ENCODE results near the gene SNHG17. TPM values are rescaled to one million over a fixed set of nuclear protein-coding genes. Genes with fewer than 3 reads are reported as not detected.
"Not testable (repeated sequence)": the region's sequence is repeated elsewhere in the genome, so short reads cannot be mapped to it uniquely, and the experiment has no call there.

The SNHG17 gene
- total RNA-seq, 4 donors from 2014 or later, result 45.6 to 72.5 (median 57.9) TPM

DNA sequence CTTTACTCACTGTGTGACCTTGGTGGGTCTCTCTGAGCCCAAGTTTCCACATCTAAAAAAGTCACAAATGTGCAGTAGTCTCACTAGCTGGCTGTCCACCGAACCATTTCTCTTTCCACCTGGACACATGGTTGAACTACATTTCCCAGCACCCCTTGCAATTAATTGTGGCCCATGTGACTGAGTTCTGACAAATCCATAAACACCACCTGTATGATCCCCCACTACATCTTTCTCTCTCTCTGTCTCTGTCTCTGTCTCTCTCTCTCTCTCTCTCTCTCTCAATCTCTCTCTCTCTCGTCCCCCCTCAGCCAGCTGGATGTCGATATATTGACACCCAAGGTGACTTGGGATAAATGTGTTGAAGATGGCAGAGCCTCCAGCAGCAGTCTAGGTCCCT, 42.8 kb downstream of the SNHG17 start:
- Histone ChIP-seq H3K4me1 (no peaks in the 10 kb centered on the region), H3K9me3 (no peaks in the 10 kb centered on the region), H3K36me3 (no peaks in the 10 kb centered on the region), H3K4me3 (no peak overlapping the region), H3K27ac (no peak overlapping the region), H3K27me3 (peaks cover 6% of the 10 kb centered on the region)
- DNase-seq (ENCODE audit: low spot score in 2 of 2), result no peak
- TF ChIP-seq POLR2AphosphoS5 (IDR thresholded peaks at IDR 0.05), result no peak
- no peak for TF ChIP-seq EP300 (IDR thresholded peaks at IDR 0.05)
- no peak for TF ChIP-seq POLR2A (IDR thresholded peaks at IDR 0.05)
- TF ChIP-seq, protein P1, sequence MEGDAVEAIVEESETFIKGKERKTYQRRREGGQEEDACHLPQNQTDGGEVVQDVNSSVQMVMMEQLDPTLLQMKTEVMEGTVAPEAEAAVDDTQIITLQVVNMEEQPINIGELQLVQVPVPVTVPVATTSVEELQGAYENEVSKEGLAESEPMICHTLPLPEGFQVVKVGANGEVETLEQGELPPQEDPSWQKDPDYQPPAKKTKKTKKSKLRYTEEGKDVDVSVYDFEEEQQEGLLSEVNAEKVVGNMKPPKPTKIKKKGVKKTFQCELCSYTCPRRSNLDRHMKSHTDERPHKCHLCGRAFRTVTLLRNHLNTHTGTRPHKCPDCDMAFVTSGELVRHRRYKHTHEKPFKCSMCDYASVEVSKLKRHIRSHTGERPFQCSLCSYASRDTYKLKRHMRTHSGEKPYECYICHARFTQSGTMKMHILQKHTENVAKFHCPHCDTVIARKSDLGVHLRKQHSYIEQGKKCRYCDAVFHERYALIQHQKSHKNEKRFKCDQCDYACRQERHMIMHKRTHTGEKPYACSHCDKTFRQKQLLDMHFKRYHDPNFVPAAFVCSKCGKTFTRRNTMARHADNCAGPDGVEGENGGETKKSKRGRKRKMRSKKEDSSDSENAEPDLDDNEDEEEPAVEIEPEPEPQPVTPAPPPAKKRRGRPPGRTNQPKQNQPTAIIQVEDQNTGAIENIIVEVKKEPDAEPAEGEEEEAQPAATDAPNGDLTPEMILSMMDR (IDR thresholded peaks at IDR 0.05), result no peak
- 70% methylated on average over 3 of the region's 3 CpGs for WGBS

DNA sequence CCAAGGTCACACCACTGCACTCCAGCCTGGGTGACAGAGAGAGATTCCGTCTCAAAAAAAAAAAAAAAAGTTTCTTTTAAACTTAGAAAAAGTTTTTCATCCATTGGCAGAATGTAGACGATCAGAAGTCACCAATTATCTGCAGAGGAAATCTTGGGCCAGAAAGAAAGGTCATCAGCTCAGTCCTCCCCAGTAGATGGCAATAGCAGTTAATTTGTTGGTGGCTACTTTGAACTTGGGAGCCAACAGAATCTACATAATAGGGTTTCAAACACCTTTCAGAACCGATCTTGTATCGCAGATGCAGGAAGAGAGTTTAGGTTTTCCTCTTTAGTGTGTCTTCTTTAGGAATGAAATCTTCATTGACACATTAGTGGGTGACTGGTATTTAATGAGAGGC, 47.2 kb downstream of the SNHG17 start:
- 74% methylated on average over 4 of the region's 4 CpGs for WGBS
- Histone ChIP-seq H3K4me3 (no peak overlapping the region), H3K9me3 (no peaks in the 10 kb centered on the region), H3K27ac (no peak overlapping the region), H3K27me3 (peaks cover under 1% of the 10 kb centered on the region), H3K36me3 (no peaks in the 10 kb centered on the region), H3K4me1 (no peaks in the 10 kb centered on the region)
- TF ChIP-seq POLR2AphosphoS5 (IDR thresholded peaks at IDR 0.05) (no peak), POLR2A (IDR thresholded peaks at IDR 0.05) (no peak), EP300 (IDR thresholded peaks at IDR 0.05) (no peak)
- TF ChIP-seq, protein P1 (IDR thresholded peaks at IDR 0.05), result no peak
- DNase-seq (ENCODE audit: low spot score in 2 of 2), result no peak

DNA sequence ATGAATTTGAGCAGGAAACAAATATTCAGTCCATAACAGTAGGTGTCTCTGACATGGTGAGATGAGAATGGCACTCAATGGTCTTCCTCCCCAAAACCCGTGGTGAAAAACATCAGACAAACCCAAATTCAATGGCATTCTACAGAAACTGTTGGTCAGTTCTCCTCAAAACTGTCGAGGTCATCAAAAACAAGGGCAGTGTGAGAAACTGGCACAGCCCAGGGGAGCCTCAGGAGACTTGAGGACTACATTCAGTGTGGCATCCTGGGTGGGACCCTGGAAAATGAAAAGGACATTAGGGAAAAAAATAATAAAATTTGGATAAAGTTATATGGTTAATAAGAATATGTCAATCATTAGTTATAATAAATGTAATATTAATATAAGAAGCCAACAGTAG, 48.3 kb downstream of the SNHG17 start:
- Histone ChIP-seq H3K4me3 (no peak overlapping the region), H3K27ac (no peak overlapping the region), H3K36me3 (no peaks in the 10 kb centered on the region), H3K27me3 (no peaks in the 10 kb centered on the region), H3K4me1 (no peaks in the 10 kb centered on the region), H3K9me3 (no peaks in the 10 kb centered on the region)
- 79% methylated on average over 2 of the region's 2 CpGs for WGBS
- peak in 1 of 2 donors; percentile 71 for DNase-seq (ENCODE audit: low spot score in 2 of 2)
- TF ChIP-seq POLR2A (IDR thresholded peaks at IDR 0.05) (no peak), EP300 (IDR thresholded peaks at IDR 0.05) (no peak), POLR2AphosphoS5 (IDR thresholded peaks at IDR 0.05) (no peak)
- TF ChIP-seq, protein P1 (IDR thresholded peaks at IDR 0.05), result no peak

DNA sequence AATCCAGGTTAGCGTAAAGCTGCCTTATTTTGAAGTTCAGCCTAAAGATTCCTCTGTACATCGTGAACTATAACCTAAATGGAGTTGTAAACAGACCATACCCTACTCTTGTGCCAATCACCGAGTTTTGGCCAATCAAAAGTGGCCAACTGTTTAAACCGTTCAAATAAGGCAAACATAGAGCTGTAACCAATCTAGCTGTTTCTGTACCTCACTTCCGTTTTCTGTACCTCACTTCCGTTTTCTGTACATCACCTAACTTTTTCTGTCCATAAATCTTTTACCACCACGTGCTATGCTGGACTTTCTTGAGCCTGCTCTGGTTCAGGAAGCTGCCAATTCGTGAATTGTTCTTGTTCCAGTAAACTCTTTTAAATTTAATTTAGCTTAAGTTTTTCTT, 49.1 kb downstream of the SNHG17 start:
- WGBS, result 75% methylated on average over 8 of the region's 8 CpGs
- DNase-seq (ENCODE audit: low spot score in 2 of 2), result no peak
- no peak for TF ChIP-seq POLR2AphosphoS5 (IDR thresholded peaks at IDR 0.05)
- TF ChIP-seq, protein P1 (IDR thresholded peaks at IDR 0.05), result no peak
- no peak for TF ChIP-seq EP300 (IDR thresholded peaks at IDR 0.05)
- no peak for TF ChIP-seq POLR2A (IDR thresholded peaks at IDR 0.05)

DNA sequence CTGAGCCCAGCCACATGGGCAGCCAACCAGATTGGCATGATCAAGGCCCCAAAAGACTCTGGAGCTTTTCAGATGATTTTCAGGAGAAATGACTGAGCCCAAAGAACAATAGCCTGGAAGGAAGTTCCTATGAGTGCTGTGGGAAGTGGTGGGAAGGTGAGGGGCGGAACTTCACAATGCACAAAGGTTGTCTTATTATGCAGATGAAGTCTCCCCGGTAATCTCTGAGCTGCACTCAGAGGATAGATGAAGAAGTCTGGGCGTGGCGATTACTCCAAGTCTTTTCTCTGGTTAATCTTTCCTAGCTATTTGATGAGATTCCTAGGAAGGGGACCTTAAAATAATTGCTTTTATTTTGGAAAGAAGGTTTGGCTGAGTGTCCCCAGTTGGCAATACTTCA, 52.0 kb downstream of the SNHG17 start:
- no peak for DNase-seq (ENCODE audit: low spot score in 2 of 2)
- no peaks in the 10 kb centered on the region for H3K9me3 ChIP-seq
- H3K27me3 ChIP-seq, result peaks cover 6% of the 10 kb centered on the region
- WGBS, result 86% methylated on average over 4 of the region's 4 CpGs
- TF ChIP-seq, protein P1 (IDR thresholded peaks at IDR 0.05), result no peak
- no peak for TF ChIP-seq POLR2A (IDR thresholded peaks at IDR 0.05)
- no peak for TF ChIP-seq POLR2AphosphoS5 (IDR thresholded peaks at IDR 0.05)
- no peak for TF ChIP-seq EP300 (IDR thresholded peaks at IDR 0.05)
- no peak overlapping the region for H3K27ac ChIP-seq
- no peaks in the 10 kb centered on the region for H3K36me3 ChIP-seq
- H3K4me3 ChIP-seq, result no peak overlapping the region
- H3K4me1 ChIP-seq, result no peaks in the 10 kb centered on the region

More for the DNA sequence above, 49.1 kb downstream of the SNHG17 start:
- no peaks in the 10 kb centered on the region for H3K36me3 ChIP-seq
- no peak overlapping the region for H3K27ac ChIP-seq
- no peak overlapping the region for H3K4me3 ChIP-seq
- peaks cover 4% of the 10 kb centered on the region for H3K27me3 ChIP-seq
- H3K9me3 ChIP-seq, result no peaks in the 10 kb centered on the region
- no peaks in the 10 kb centered on the region for H3K4me1 ChIP-seq

DNA sequence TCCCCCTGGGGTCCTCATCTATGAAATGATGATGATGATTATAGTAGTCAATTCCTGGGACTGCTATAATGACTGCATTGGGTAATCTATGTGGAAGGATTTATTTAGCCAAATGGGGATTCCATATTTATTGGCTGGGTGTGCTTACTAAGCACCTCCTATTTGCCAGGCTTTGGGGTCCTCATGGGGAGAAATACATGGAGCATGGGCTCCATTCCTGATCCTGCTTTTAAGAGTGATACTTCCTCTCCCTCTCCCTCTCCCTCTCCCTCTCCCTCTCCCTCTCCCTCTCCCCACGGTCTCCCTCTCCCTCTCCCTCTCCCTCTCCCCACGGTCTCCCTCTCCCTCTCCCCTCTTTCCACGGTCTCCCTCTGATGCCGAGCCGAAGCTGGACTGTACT, 57.3 kb downstream of the SNHG17 start:
- WGBS, result 77% methylated on average over 5 of the region's 5 CpGs

More for the DNA sequence above, 57.3 kb downstream of the SNHG17 start:
- not testable (repeated sequence) for H3K36me3 ChIP-seq; H3K27ac ChIP-seq; H3K27me3 ChIP-seq; DNase-seq (ENCODE audit: low spot score in 2 of 2); H3K9me3 ChIP-seq; H3K4me1 ChIP-seq; H3K4me3 ChIP-seq
